ENCODE measurements around the gene CIC. TPM values are rescaled to one million over a fixed set of nuclear protein-coding genes. Genes with fewer than 3 reads are reported as not detected.

The CIC gene
- total and polyA plus RNA-seq, 2 of the 13 experiments (the other 11 are each of a cell fraction or from before 2014, with no cell fraction given) = 5.9 to 8.0 TPM

GRCh38 chr19:42316223-42317211, 47.5 kb downstream of the CIC start (continued):
- TF ChIP-seq KIAA2018 (CRISPR knock-in tag; IDR thresholded peaks at IDR 0.05; ENCODE audit: borderline replicate concordance) (no peak), ZBED4 (CRISPR knock-in tag; IDR thresholded peaks at IDR 0.05; ENCODE audit: borderline replicate concordance) (no peak), MLXIP (CRISPR knock-in tag; IDR thresholded peaks at IDR 0.05; ENCODE audit: borderline replicate concordance) (no peak), ZNF841 (CRISPR knock-in tag; IDR thresholded peaks at IDR 0.05; ENCODE audit: borderline replicate concordance) (no peak), MAFG (CRISPR knock-in tag; IDR thresholded peaks at IDR 0.05) (no peak), ZBTB33 (CRISPR knock-in tag; IDR thresholded peaks at IDR 0.05) (no peak), SIN3B (IDR thresholded peaks at IDR 0.05; ENCODE audit: low read length) (no peak), REPIN1 (CRISPR knock-in tag; IDR thresholded peaks at IDR 0.05; ENCODE audit: borderline replicate concordance, low read depth) (no peak), ZNF652 (CRISPR knock-in tag; IDR thresholded peaks at IDR 0.05; ENCODE audit: borderline replicate concordance, low read depth) (no peak)
